Stimulated activated CD4-positive, alpha-beta T cell treated with anti-CD3 and anti-CD28 coated beads, TNF-alpha, amount 100 ng/mL, for 48 hours (primary cell): ENCODE data around the gene HNRNPF.
"Not testable (repeated sequence)": the region's sequence is repeated elsewhere in the genome, so short reads cannot be mapped to it uniquely, and the experiment has no call there.

Experiments
- DNase-seq, 3 donors: peaks; one replicate each; pipeline ENCODE4 v3.0.0-alpha.2; 2020; ENCODE audit warnings: low read depth in 3 of 3

Gene HNRNPF

GRCh38 chr10:43350156-43350555 lies 58.8 kb downstream of the HNRNPF start:
- no peak for DNase-seq

- DNase-seq = peak; percentile 72 to 80 (median 78)
Observed at GRCh38 chr10:43348511-43349312, 60.3 kb downstream of the HNRNPF start.

- DNase-seq = no peak
Observed at GRCh38 chr10:43347997-43348396, 61.0 kb downstream of the HNRNPF start.

GRCh38 chr10:43344051-43344450 lies 64.9 kb downstream of the HNRNPF start:
- DNase-seq = no peak

- DNase-seq = no peak
Observed at GRCh38 chr10:43343126-43343525, 65.9 kb downstream of the HNRNPF start.

GRCh38 chr10:43342279-43343125 lies 66.5 kb downstream of the HNRNPF start:
- DNase-seq = no peak

GRCh38 chr10:43341450-43341849 lies 67.5 kb downstream of the HNRNPF start:
- no peak for DNase-seq

GRCh38 chr10:43340619-43341018 lies 68.4 kb downstream of the HNRNPF start:
- DNase-seq = no peak

- DNase-seq = no peak
Observed at GRCh38 chr10:43340101-43340500, 68.9 kb downstream of the HNRNPF start.

GRCh38 chr10:43339136-43339535 lies 69.8 kb downstream of the HNRNPF start:
- DNase-seq = no peak

- DNase-seq = no peak
Observed at GRCh38 chr10:43338117-43338516, 70.9 kb downstream of the HNRNPF start.

- DNase-seq = not testable (repeated sequence)
Observed at GRCh38 chr10:43337536-43337935, 71.5 kb downstream of the HNRNPF start.

- no peak for DNase-seq
Observed at GRCh38 chr10:43336641-43337318, 72.2 kb downstream of the HNRNPF start.

GRCh38 chr10:43336061-43336460 lies 72.9 kb downstream of the HNRNPF start:
- DNase-seq = no peak
